Esophagus muscularis mucosa (tissue), 4 donors: ENCODE measurements around the gene HYCC2.
"Not testable (repeated sequence)": the region's sequence is repeated elsewhere in the genome, so short reads cannot be mapped to it uniquely, and the experiment has no call there.

Experiments
- CTCF ChIP-seq, 3 experiments: fragments of 200-600 bp in 2 of 3; fragments of 450-650 bp in 1 of 3; sonication (generic) in 2 of 3; IDR thresholded peaks; one replicate each; pipeline ENCODE4 v1.5.1; 2017 to 2019; ENCODE audit warnings: antibody characterized with exemption in 3 of 3, mild to moderate bottlenecking in 2 of 3, moderate library complexity in 1 of 3
- EP300 ChIP-seq: sonication (generic); formaldehyde crosslinking; IDR thresholded peaks from one replicate; pipeline ENCODE4 v1.6.1; 2017; ENCODE audit warnings: antibody characterized with exemption
- POLR2A ChIP-seq: fragments of 450-650 bp; IDR thresholded peaks from one replicate; pipeline ENCODE4 v1.6.1; 2017; ENCODE audit warnings: antibody characterized with exemption, moderate library complexity, mild to moderate bottlenecking, low read depth
- POLR2AphosphoS5 ChIP-seq, 2 donors: sonication (generic); formaldehyde crosslinking; IDR thresholded peaks; one replicate each; pipeline ENCODE4 v1.6.1; 2017; ENCODE audit warnings: antibody characterized with exemption in 2 of 2

GRCh38 chr2:201063516-201063915 is 8.0 kb downstream of the HYCC2 start:
- not testable (repeated sequence) for TF ChIP-seq POLR2A; CTCF (IDR thresholded peaks at IDR 0.05); POLR2AphosphoS5 (IDR thresholded peaks at IDR 0.05); EP300
